ENCODE measurements around the gene PXDN.
A peak's percentile ranks its signal among the peaks of the same experiment; 100 is the strongest.

The PXDN gene

GRCh38 chr2:1747065-1747941 lies 3.0 kb upstream of the PXDN start:
- H3K9me3 ChIP-seq (ENCODE audit: insufficient read depth, low read depth, low read length), result no peaks in the 10 kb centered on the region
- peaks cover 6% of the 10 kb centered on the region for H4K20me1 ChIP-seq (ENCODE audit: insufficient read depth, low read length, poor library complexity, severe bottlenecking)
- no peaks in the 10 kb centered on the region for H3K36me3 ChIP-seq (ENCODE audit: insufficient read depth, low read length)
- no peak overlapping the region for H3K9ac ChIP-seq (ENCODE audit: low read depth, low read length, poor library complexity, severe bottlenecking)
- H3K27me3 ChIP-seq (ENCODE audit: insufficient read depth, low read length, poor library complexity, severe bottlenecking), result no peaks in the 10 kb centered on the region
- H3K4me1 ChIP-seq (ENCODE audit: insufficient read depth, low read length, poor library complexity, severe bottlenecking), result peaks cover 7% of the 10 kb centered on the region
- H2AFZ ChIP-seq (ENCODE audit: low read length), result no peak overlapping the region
- H3K9me2 ChIP-seq (replicated peaks; ENCODE audit: low read depth, low read length), result no peaks in the 10 kb centered on the region
- no peaks in the 10 kb centered on the region for H3F3A ChIP-seq (ENCODE audit: low read depth)
- no peak for TF ChIP-seq CTCF (conservative IDR thresholded peaks at IDR 0.05; ENCODE audit: low read length)
- no peak for TF ChIP-seq EZH2phosphoT487 (IDR thresholded peaks at IDR 0.05; ENCODE audit: borderline replicate concordance)
- H3K4me3 ChIP-seq (ENCODE audit: low read length, poor library complexity, severe bottlenecking), result no peak overlapping the region
- H3K4me2 ChIP-seq (ENCODE audit: low read depth, low read length, poor library complexity, severe bottlenecking), result no peak overlapping the region
- H3K79me2 ChIP-seq (ENCODE audit: insufficient read depth, low read length), result peaks cover 22% of the 10 kb centered on the region

GRCh38 chr2:1746174-1747064 lies 2.1 kb upstream of the PXDN start:
- peaks cover 31% of the 10 kb centered on the region for H3K79me2 ChIP-seq (ENCODE audit: insufficient read depth, low read length)
- no peaks in the 10 kb centered on the region for H3F3A ChIP-seq (ENCODE audit: low read depth)
- no peaks in the 10 kb centered on the region for H3K27me3 ChIP-seq (ENCODE audit: insufficient read depth, low read length, poor library complexity, severe bottlenecking)
- peaks cover 7% of the 10 kb centered on the region for H3K4me1 ChIP-seq (ENCODE audit: insufficient read depth, low read length, poor library complexity, severe bottlenecking)
- no peak overlapping the region for H3K4me3 ChIP-seq (ENCODE audit: low read length, poor library complexity, severe bottlenecking)
- no peaks in the 10 kb centered on the region for H3K9me3 ChIP-seq (ENCODE audit: insufficient read depth, low read depth, low read length)
- H4K20me1 ChIP-seq (ENCODE audit: insufficient read depth, low read length, poor library complexity, severe bottlenecking), result peaks cover 13% of the 10 kb centered on the region
- TF ChIP-seq CTCF (conservative IDR thresholded peaks at IDR 0.05; ENCODE audit: low read length) (no peak), EZH2phosphoT487 (IDR thresholded peaks at IDR 0.05; ENCODE audit: borderline replicate concordance) (no peak)
- no peak overlapping the region for H2AFZ ChIP-seq (ENCODE audit: low read length)
- no peak overlapping the region for H3K4me2 ChIP-seq (ENCODE audit: low read depth, low read length, poor library complexity, severe bottlenecking)
- H3K9me2 ChIP-seq (replicated peaks; ENCODE audit: low read depth, low read length), result no peaks in the 10 kb centered on the region
- H3K36me3 ChIP-seq (ENCODE audit: insufficient read depth, low read length), result no peaks in the 10 kb centered on the region
- H3K9ac ChIP-seq (ENCODE audit: low read depth, low read length, poor library complexity, severe bottlenecking), result no peak overlapping the region

GRCh38 chr2:1745171-1746023 lies 1.1 kb upstream of the PXDN start:
- Histone ChIP-seq H3K4me3 (ENCODE audit: low read length, poor library complexity, severe bottlenecking) (peak overlapping the region; percentile 81), H2AFZ (ENCODE audit: low read length) (no peak overlapping the region), H3K79me2 (ENCODE audit: insufficient read depth, low read length) (peaks cover 41% of the 10 kb centered on the region), H3K9me3 (ENCODE audit: insufficient read depth, low read depth, low read length) (no peaks in the 10 kb centered on the region), H3K36me3 (ENCODE audit: insufficient read depth, low read length) (no peaks in the 10 kb centered on the region), H4K20me1 (ENCODE audit: insufficient read depth, low read length, poor library complexity, severe bottlenecking) (peaks cover 22% of the 10 kb centered on the region), H3K9ac (ENCODE audit: low read depth, low read length, poor library complexity, severe bottlenecking) (peak overlapping the region; percentile 83), H3F3A (ENCODE audit: low read depth) (no peaks in the 10 kb centered on the region), H3K9me2 (replicated peaks; ENCODE audit: low read depth, low read length) (no peaks in the 10 kb centered on the region), H3K4me1 (ENCODE audit: insufficient read depth, low read length, poor library complexity, severe bottlenecking) (peaks cover 11% of the 10 kb centered on the region), H3K27me3 (ENCODE audit: insufficient read depth, low read length, poor library complexity, severe bottlenecking) (no peaks in the 10 kb centered on the region), H3K4me2 (ENCODE audit: low read depth, low read length, poor library complexity, severe bottlenecking) (peak overlapping the region; percentile 71)
- TF ChIP-seq CTCF (conservative IDR thresholded peaks at IDR 0.05; ENCODE audit: low read length) (no peak), EZH2phosphoT487 (IDR thresholded peaks at IDR 0.05; ENCODE audit: borderline replicate concordance) (no peak)

All from Loucy (cell line).